Measurements from ENCODE around the gene ARMC2.

ARMC2 gene

DNA sequence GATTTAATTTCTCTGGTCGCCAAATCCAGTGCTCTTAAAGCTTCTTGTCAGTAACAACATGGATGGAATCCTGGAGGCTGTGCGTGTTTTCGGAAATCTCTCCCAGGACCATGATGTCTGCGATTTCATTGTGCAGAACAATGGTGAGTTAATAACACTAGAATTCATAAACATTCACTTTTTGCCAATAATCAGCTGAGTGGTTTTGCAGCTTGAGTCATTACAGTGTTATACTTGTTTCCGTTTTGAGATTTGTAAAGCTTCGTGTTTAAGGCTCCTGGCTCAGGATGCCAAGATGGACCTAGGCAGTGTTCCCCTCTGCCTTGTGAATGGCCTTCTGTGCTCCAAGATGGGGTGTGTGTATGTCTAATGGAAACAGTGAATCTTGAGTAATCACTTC is 113.8 kb downstream of the ARMC2 start:
- TF ChIP-seq, protein P1, sequence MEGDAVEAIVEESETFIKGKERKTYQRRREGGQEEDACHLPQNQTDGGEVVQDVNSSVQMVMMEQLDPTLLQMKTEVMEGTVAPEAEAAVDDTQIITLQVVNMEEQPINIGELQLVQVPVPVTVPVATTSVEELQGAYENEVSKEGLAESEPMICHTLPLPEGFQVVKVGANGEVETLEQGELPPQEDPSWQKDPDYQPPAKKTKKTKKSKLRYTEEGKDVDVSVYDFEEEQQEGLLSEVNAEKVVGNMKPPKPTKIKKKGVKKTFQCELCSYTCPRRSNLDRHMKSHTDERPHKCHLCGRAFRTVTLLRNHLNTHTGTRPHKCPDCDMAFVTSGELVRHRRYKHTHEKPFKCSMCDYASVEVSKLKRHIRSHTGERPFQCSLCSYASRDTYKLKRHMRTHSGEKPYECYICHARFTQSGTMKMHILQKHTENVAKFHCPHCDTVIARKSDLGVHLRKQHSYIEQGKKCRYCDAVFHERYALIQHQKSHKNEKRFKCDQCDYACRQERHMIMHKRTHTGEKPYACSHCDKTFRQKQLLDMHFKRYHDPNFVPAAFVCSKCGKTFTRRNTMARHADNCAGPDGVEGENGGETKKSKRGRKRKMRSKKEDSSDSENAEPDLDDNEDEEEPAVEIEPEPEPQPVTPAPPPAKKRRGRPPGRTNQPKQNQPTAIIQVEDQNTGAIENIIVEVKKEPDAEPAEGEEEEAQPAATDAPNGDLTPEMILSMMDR (IDR thresholded peaks at IDR 0.05; ENCODE audit: low read depth, low read length, poor library complexity, severe bottlenecking) = no peak
- TF ChIP-seq EZH2phosphoT487 (IDR thresholded peaks at IDR 0.05; ENCODE audit: borderline replicate concordance, low read length) = no peak
- Histone ChIP-seq H3K36me3 (ENCODE audit: control insufficient read depth, low read length) (no peaks in the 10 kb centered on the region), H3K79me2 (ENCODE audit: control insufficient read depth, low read length) (no peaks in the 10 kb centered on the region), H3K4me1 (ENCODE audit: control insufficient read depth, low read length) (peaks cover 4% of the 10 kb centered on the region; the same call in 1 of the 2 replicates), H3K4me2 (ENCODE audit: low read length) (no peak overlapping the region), H3K9me3 (ENCODE audit: control insufficient read depth, insufficient read depth, low read length) (no peaks in the 10 kb centered on the region), H4K20me1 (ENCODE audit: control insufficient read depth, insufficient read depth, low read depth, low read length) (no peaks in the 10 kb centered on the region), H3K4me3 (ENCODE audit: low read length) (no peak overlapping the region), H3K27me3 (ENCODE audit: control insufficient read depth, low read length) (no peaks in the 10 kb centered on the region), H3F3A (ENCODE audit: control insufficient read depth, insufficient read depth) (no peaks in the 10 kb centered on the region), H3K27ac (ENCODE audit: low read depth, low read length) (no peak overlapping the region), H3K9me2 (replicated peaks; ENCODE audit: control insufficient read depth, low read length) (no peaks in the 10 kb centered on the region)

DNA sequence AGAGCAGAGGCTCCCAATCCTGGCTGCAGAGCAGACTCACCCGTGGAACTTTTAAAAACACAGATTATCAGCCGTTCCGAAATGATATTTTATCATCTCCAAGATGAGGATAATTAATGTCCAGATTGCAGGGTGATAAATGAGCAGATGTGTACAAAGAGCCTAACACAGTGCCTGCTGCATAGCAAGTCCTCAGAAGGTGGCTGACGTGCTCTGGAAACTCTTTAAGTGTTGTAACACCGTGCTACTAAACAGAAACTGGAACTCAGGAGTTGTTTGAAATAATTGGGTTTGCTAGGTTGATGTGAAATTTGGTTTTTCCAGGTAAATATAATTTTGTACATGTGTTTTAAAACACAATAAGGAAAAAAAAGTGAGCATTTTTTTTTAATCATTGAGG is 118.0 kb downstream of the ARMC2 start:
- no peak overlapping the region for H3K4me3 ChIP-seq (ENCODE audit: low read length)
- H3K9me2 ChIP-seq (replicated peaks; ENCODE audit: control insufficient read depth, low read length) = no peaks in the 10 kb centered on the region
- H3K27ac ChIP-seq (ENCODE audit: low read depth, low read length) = no peak overlapping the region
- no peaks in the 10 kb centered on the region for H3K27me3 ChIP-seq (ENCODE audit: control insufficient read depth, low read length)
- no peak for TF ChIP-seq EZH2phosphoT487 (IDR thresholded peaks at IDR 0.05; ENCODE audit: borderline replicate concordance, low read length)
- TF ChIP-seq, protein P1 (IDR thresholded peaks at IDR 0.05; ENCODE audit: low read depth, low read length, poor library complexity, severe bottlenecking) = no peak
- no peaks in the 10 kb centered on the region for H3F3A ChIP-seq (ENCODE audit: control insufficient read depth, insufficient read depth)
- no peaks in the 10 kb centered on the region for H3K9me3 ChIP-seq (ENCODE audit: control insufficient read depth, insufficient read depth, low read length)
- no peak overlapping the region for H3K4me2 ChIP-seq (ENCODE audit: low read length)
- H4K20me1 ChIP-seq (ENCODE audit: control insufficient read depth, insufficient read depth, low read depth, low read length) = no peaks in the 10 kb centered on the region
- H3K36me3 ChIP-seq (ENCODE audit: control insufficient read depth, low read length) = no peaks in the 10 kb centered on the region
- H3K4me1 ChIP-seq (ENCODE audit: control insufficient read depth, low read length) = no peaks in the 10 kb centered on the region
- H3K79me2 ChIP-seq (ENCODE audit: control insufficient read depth, low read length) = no peaks in the 10 kb centered on the region

DNA sequence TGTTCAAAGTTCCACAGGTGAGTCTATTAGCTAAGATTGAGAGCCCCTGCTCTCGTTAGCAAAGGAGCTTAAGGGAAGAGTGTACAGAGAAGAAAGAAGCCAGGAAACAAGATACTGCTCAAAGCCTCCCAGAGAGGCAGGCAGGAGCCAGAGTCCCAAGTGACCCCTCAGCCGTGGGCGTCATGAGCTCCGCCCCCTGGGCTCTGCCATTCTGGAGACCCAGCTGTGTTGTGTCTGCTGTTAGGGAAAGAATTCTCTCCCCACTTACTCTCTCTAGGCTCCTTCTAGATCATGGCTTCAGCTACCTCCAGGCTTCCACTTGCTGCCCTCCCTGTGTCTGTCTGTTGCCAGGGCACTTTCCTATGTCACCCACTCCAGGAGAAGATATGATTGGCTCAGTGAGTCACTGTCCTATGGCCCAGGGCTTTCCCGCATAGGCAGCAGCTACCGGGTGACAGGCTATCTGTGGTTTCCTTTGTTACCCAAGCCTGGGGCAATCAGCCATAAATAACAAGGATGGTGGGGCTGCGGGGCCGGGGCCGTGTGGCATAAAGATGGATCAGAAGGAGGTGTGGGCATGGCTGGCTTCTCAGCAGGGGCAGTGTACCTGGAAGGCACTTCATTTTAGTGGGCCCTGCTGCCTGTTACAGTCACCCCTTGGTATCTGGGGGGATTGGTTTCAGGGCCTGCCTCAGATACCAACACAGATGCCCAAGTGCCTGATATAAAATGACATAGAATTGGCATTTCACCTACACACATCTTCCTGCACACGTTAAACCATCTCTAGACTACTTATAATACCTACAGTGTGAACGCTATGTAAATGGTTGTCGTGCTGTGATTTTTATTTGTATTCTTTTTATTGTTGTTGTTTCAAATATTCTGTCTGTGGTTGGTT is 118.9 kb downstream of the ARMC2 start:
- TF ChIP-seq, protein P1 (IDR thresholded peaks at IDR 0.05; ENCODE audit: low read depth, low read length, poor library complexity, severe bottlenecking) = no peak
- TF ChIP-seq EZH2phosphoT487 (IDR thresholded peaks at IDR 0.05; ENCODE audit: borderline replicate concordance, low read length) = no peak
- no peak overlapping the region for H3K4me3 ChIP-seq (ENCODE audit: low read length)
- no peaks in the 10 kb centered on the region for H3K9me3 ChIP-seq (ENCODE audit: control insufficient read depth, insufficient read depth, low read length)
- H3K9me2 ChIP-seq (replicated peaks; ENCODE audit: control insufficient read depth, low read length) = no peaks in the 10 kb centered on the region
- H3K36me3 ChIP-seq (ENCODE audit: control insufficient read depth, low read length) = no peaks in the 10 kb centered on the region
- no peaks in the 10 kb centered on the region for H3K27me3 ChIP-seq (ENCODE audit: control insufficient read depth, low read length)
- H3F3A ChIP-seq (ENCODE audit: control insufficient read depth, insufficient read depth) = no peaks in the 10 kb centered on the region
- no peaks in the 10 kb centered on the region for H4K20me1 ChIP-seq (ENCODE audit: control insufficient read depth, insufficient read depth, low read depth, low read length)
- no peaks in the 10 kb centered on the region for H3K4me1 ChIP-seq (ENCODE audit: control insufficient read depth, low read length)
- H3K27ac ChIP-seq (ENCODE audit: low read depth, low read length) = no peak overlapping the region
- no peaks in the 10 kb centered on the region for H3K79me2 ChIP-seq (ENCODE audit: control insufficient read depth, low read length)
- no peak overlapping the region for H3K4me2 ChIP-seq (ENCODE audit: low read length)

Measured in DOHH2 (cell line).